Measurements from ENCODE around the gene DPP8. TPM values are rescaled to one million over a fixed set of nuclear protein-coding genes. Genes with fewer than 3 reads are reported as not detected.
"Not testable (repeated sequence)": the region's sequence is repeated elsewhere in the genome, so short reads cannot be mapped to it uniquely, and the experiment has no call there.

DPP8 gene
- total RNA-seq, 1 donor from 2014 or later: 28.4 TPM

DNA sequence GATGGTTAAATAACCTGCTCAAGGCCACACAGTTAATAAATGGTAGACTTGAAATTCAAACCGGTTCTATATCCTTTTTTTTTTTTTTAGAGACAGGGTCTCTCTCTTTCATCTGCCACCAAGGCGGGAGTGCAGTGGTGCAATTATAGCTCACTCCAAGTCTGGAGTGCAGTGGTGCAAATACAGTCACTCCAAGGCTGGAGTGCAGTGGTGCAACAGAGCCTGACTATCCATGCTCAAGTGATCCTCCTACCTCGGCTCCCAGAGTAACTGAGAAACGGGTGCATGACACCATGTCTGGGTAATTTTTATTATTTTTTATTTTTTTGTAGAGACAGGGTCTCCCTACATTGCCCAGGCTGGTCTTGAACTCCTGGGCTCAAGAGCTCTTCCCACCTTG, 23.4 kb downstream of the DPP8 start:
- Histone ChIP-seq H3K4me3 (ENCODE audit: low read depth, low read length) (no peak overlapping the region), H3K27me3 (ENCODE audit: control insufficient read depth, insufficient read depth, low read length) (no peaks in the 10 kb centered on the region), H3K36me3 (ENCODE audit: control insufficient read depth, insufficient read depth, low read length) (peaks cover 8% of the 10 kb centered on the region)
- FAIRE-seq (no peak), DNase-seq (ENCODE audit: low read depth) (no peak)
- TF ChIP-seq CTCF (IDR thresholded peaks at IDR 0.05; ENCODE audit: insufficient read depth, low read length, severe bottlenecking): no peak

- TF ChIP-seq CTCF (IDR thresholded peaks at IDR 0.05; ENCODE audit: insufficient read depth, low read length, severe bottlenecking): no peak
Observed at GRCh38 chr15:65484876-65485275, 32.6 kb downstream of the DPP8 start.

GRCh38 chr15:65476903-65477302, 40.6 kb downstream of the DPP8 start:
- no peak for TF ChIP-seq CTCF (IDR thresholded peaks at IDR 0.05; ENCODE audit: insufficient read depth, low read length, severe bottlenecking)
- FAIRE-seq: no peak
- no peak overlapping the region for H3K4me3 ChIP-seq (ENCODE audit: low read depth, low read length)
- no peaks in the 10 kb centered on the region for H3K27me3 ChIP-seq (ENCODE audit: control insufficient read depth, insufficient read depth, low read length)
- peaks cover 8% of the 10 kb centered on the region for H3K36me3 ChIP-seq (ENCODE audit: control insufficient read depth, insufficient read depth, low read length)
- DNase-seq (ENCODE audit: low read depth): no peak

More at GRCh38 chr15:65484876-65485275, 32.6 kb downstream of the DPP8 start:
- FAIRE-seq (no peak), DNase-seq (ENCODE audit: low read depth) (no peak)
- no peaks in the 10 kb centered on the region for H3K27me3 ChIP-seq (ENCODE audit: control insufficient read depth, insufficient read depth, low read length)
- peaks cover 8% of the 10 kb centered on the region for H3K36me3 ChIP-seq (ENCODE audit: control insufficient read depth, insufficient read depth, low read length)
- H3K4me3 ChIP-seq (ENCODE audit: low read depth, low read length): no peak overlapping the region

DNA sequence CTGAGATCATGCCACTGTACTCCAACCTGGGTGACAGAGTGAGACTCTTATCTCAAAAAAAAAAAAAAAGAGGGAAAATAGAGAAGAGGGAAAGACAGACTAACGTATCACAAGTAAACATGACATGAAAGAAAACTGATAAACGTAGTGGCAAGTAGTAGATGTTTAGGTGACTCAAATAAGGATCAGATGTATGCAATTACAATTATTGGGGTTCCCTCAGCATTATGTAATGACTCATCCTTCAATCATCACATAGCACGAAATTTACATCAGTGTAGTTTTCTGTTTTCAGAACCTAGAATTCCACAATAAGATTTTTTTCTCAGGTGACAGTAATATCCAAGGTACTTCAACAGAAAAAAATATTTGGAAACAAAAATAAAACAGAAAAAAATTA, 46.6 kb downstream of the DPP8 start:
- no peak for TF ChIP-seq CTCF (IDR thresholded peaks at IDR 0.05; ENCODE audit: insufficient read depth, low read length, severe bottlenecking)
- Histone ChIP-seq H3K27me3 (ENCODE audit: control insufficient read depth, insufficient read depth, low read length) (no peaks in the 10 kb centered on the region), H3K36me3 (ENCODE audit: control insufficient read depth, insufficient read depth, low read length) (peaks cover 6% of the 10 kb centered on the region), H3K4me3 (ENCODE audit: low read depth, low read length) (no peak overlapping the region)
- DNase-seq (ENCODE audit: low read depth) (no peak), FAIRE-seq (no peak)

GRCh38 chr15:65468229-65468909, 49.1 kb downstream of the DPP8 start:
- peaks cover 8% of the 10 kb centered on the region for H3K36me3 ChIP-seq (ENCODE audit: control insufficient read depth, insufficient read depth, low read length)
- no peak for TF ChIP-seq CTCF (IDR thresholded peaks at IDR 0.05; ENCODE audit: insufficient read depth, low read length, severe bottlenecking)
- DNase-seq (ENCODE audit: low read depth) (no peak), FAIRE-seq (no peak)
- no peaks in the 10 kb centered on the region for H3K27me3 ChIP-seq (ENCODE audit: control insufficient read depth, insufficient read depth, low read length)
- no peak overlapping the region for H3K4me3 ChIP-seq (ENCODE audit: low read depth, low read length)

GRCh38 chr15:65466901-65467300, 50.6 kb downstream of the DPP8 start:
- TF ChIP-seq CTCF (IDR thresholded peaks at IDR 0.05; ENCODE audit: insufficient read depth, low read length, severe bottlenecking): no peak
- no peak for DNase-seq (ENCODE audit: low read depth)
- no peaks in the 10 kb centered on the region for H3K27me3 ChIP-seq (ENCODE audit: control insufficient read depth, insufficient read depth, low read length)
- no peak for FAIRE-seq
- no peak overlapping the region for H3K4me3 ChIP-seq (ENCODE audit: low read depth, low read length)
- peaks cover 9% of the 10 kb centered on the region for H3K36me3 ChIP-seq (ENCODE audit: control insufficient read depth, insufficient read depth, low read length)

DNA sequence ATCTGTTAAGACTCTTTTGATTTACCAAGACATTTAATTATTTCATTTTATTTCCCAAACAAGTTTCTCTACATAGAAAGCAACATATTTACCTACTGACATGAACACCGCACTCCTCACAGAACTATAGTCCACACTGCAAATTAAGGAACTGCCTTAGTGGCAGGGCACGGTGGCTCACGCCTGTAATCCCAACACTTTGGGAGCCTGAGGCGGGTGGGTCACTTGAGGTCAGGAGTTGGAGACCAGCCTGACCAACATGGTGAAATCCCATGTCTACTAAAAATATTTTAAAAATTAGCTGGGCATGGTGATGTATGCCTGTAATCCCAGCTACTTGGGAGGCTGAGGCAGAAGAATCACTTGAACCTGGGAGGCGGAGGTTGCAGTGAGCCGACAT, 54.4 kb downstream of the DPP8 start:
- DNase-seq (ENCODE audit: low read depth); H3K4me3 ChIP-seq (ENCODE audit: low read depth, low read length); H3K36me3 ChIP-seq (ENCODE audit: control insufficient read depth, insufficient read depth, low read length); FAIRE-seq; H3K27me3 ChIP-seq (ENCODE audit: control insufficient read depth, insufficient read depth, low read length): not testable (repeated sequence)
